ENCODE data around the gene ACP3.
"Not testable (repeated sequence)": the region's sequence is repeated elsewhere in the genome, so short reads cannot be mapped to it uniquely, and the experiment has no call there.

The ACP3 gene

GRCh38 chr3:132382688-132383194 is 65.5 kb downstream of the ACP3 start:
- no peak for TF ChIP-seq JUND (IDR thresholded peaks at IDR 0.05; ENCODE audit: low read depth)

GRCh38 chr3:132386259-132386658 is 69.1 kb downstream of the ACP3 start:
- in situ Hi-C loops (cut with HindIII; ENCODE audit: low pct_unique_long_range_greater_than_20kb, low sequenced_read_pairs) = no loop called here
- no peak for DNase-seq (ENCODE audit: low read depth in 1 of 2, low spot score in 1 of 2)
- no peak for TF ChIP-seq JUND (IDR thresholded peaks at IDR 0.05; ENCODE audit: low read depth)

More at GRCh38 chr3:132382688-132383194, 65.5 kb downstream of the ACP3 start:
- no peak for DNase-seq (ENCODE audit: low read depth in 1 of 2, low spot score in 1 of 2)
- in situ Hi-C loops (cut with HindIII; ENCODE audit: low pct_unique_long_range_greater_than_20kb, low sequenced_read_pairs) = no loop called here

- DNase-seq (ENCODE audit: low read depth in 1 of 2, low spot score in 1 of 2); in situ Hi-C loops (cut with HindIII; ENCODE audit: low pct_unique_long_range_greater_than_20kb, low sequenced_read_pairs): not testable (repeated sequence)
These were observed 75.5 kb downstream of the ACP3 start for GRCh38 chr3:132392675-132393074.

- in situ Hi-C loops (cut with HindIII; ENCODE audit: low pct_unique_long_range_greater_than_20kb, low sequenced_read_pairs) = no loop called here
- no peak for TF ChIP-seq JUND (IDR thresholded peaks at IDR 0.05; ENCODE audit: low read depth)
- no peak for DNase-seq (ENCODE audit: low read depth in 1 of 2, low spot score in 1 of 2)
These were observed 77.1 kb downstream of the ACP3 start for GRCh38 chr3:132394320-132394719.

GRCh38 chr3:132395126-132395525 is 77.9 kb downstream of the ACP3 start:
- in situ Hi-C loops (cut with HindIII; ENCODE audit: low pct_unique_long_range_greater_than_20kb, low sequenced_read_pairs) = no loop called here
- no peak for TF ChIP-seq JUND (IDR thresholded peaks at IDR 0.05; ENCODE audit: low read depth)

GRCh38 chr3:132396255-132396654 is 79.0 kb downstream of the ACP3 start:
- in situ Hi-C loops (cut with HindIII; ENCODE audit: low pct_unique_long_range_greater_than_20kb, low sequenced_read_pairs) = no loop called here
- no peak for TF ChIP-seq JUND (IDR thresholded peaks at IDR 0.05; ENCODE audit: low read depth)
- DNase-seq (ENCODE audit: low read depth in 1 of 2, low spot score in 1 of 2) = no peak

More at GRCh38 chr3:132395126-132395525, 77.9 kb downstream of the ACP3 start:
- peak in 1 of 2 experiments; percentile 0 for DNase-seq (ENCODE audit: low read depth in 1 of 2, low spot score in 1 of 2)

DNA sequence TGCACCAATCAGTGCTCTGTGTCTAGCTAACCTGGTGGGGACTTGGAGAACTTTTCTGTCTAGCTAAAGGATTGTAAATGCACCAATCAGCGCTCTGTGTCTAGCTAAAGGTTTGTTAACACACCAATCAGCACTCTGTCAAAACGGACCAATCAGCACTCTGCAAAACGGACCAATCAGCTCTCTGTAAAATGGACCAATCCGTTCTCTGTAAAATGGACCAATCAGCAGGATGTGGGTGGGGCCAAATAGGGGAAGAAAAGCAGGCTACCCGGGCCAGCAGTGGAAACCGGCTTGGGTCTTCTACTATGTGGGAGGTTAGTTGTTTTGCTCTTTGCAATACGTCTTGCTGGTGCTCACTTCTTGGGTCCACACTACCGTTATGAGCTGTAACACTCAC is 79.6 kb downstream of the ACP3 start:
- DNase-seq (ENCODE audit: low read depth in 1 of 2, low spot score in 1 of 2); in situ Hi-C loops (cut with HindIII; ENCODE audit: low pct_unique_long_range_greater_than_20kb, low sequenced_read_pairs): not testable (repeated sequence)

- in situ Hi-C loops (cut with HindIII; ENCODE audit: low pct_unique_long_range_greater_than_20kb, low sequenced_read_pairs) = no loop called here
- TF ChIP-seq JUND (IDR thresholded peaks at IDR 0.05; ENCODE audit: low read depth) = no peak
- DNase-seq (ENCODE audit: low read depth in 1 of 2, low spot score in 1 of 2) = peak; percentile 72 to 74
These were observed 82.1 kb downstream of the ACP3 start for GRCh38 chr3:132399054-132399929.

GRCh38 chr3:132401255-132401654 is 84.0 kb downstream of the ACP3 start:
- in situ Hi-C loops (cut with HindIII; ENCODE audit: low pct_unique_long_range_greater_than_20kb, low sequenced_read_pairs) = no loop called here
- TF ChIP-seq JUND (IDR thresholded peaks at IDR 0.05; ENCODE audit: low read depth) = no peak
- no peak for DNase-seq (ENCODE audit: low read depth in 1 of 2, low spot score in 1 of 2)

- TF ChIP-seq JUND (IDR thresholded peaks at IDR 0.05; ENCODE audit: low read depth) = no peak
- in situ Hi-C loops (cut with HindIII; ENCODE audit: low pct_unique_long_range_greater_than_20kb, low sequenced_read_pairs) = no loop called here
- no peak for DNase-seq (ENCODE audit: low read depth in 1 of 2, low spot score in 1 of 2)
These were observed 87.1 kb downstream of the ACP3 start for GRCh38 chr3:132404276-132404675.

- in situ Hi-C loops (cut with HindIII; ENCODE audit: low pct_unique_long_range_greater_than_20kb, low sequenced_read_pairs) = no loop called here
- TF ChIP-seq JUND (IDR thresholded peaks at IDR 0.05; ENCODE audit: low read depth) = no peak
These were observed 88.0 kb downstream of the ACP3 start for GRCh38 chr3:132405188-132405587.

DNA sequence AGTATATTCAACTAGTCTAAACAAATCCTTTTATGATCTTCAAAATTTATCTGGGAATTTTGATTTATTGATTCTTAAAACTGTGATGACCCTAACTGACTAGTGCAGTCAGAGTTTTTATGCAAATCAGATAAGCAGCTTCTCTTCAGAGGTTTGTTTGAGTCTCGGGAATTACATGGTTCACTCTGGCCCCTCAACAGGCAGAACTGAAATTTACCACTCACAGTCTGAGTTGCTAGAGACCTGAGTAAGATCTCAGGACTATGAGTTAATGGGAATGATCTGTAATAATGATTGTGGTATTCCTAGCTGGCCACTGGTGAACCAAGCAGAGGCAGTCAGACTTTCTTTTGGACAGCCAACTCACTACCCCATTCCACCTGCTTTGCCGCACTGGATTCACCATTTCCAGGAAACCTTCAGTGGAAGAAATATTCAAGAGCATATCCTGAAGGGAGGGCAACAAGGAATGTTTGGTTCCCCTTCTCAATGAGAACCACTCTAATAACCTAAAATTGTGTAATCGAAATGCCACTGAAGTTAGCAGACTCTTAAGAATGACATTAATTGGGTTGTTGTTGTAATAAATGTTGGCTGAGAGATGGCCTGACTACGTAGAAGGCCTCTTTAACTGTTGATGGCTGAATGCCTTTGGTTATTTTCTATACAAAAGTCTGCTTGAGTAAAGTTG is 88.5 kb downstream of the ACP3 start:
- TF ChIP-seq JUND (IDR thresholded peaks at IDR 0.05; ENCODE audit: low read depth) = no peak
- in situ Hi-C loops (cut with HindIII; ENCODE audit: low pct_unique_long_range_greater_than_20kb, low sequenced_read_pairs) = no loop called here
- no peak for DNase-seq (ENCODE audit: low read depth in 1 of 2, low spot score in 1 of 2)

More at GRCh38 chr3:132405188-132405587, 88.0 kb downstream of the ACP3 start:
- no peak for DNase-seq (ENCODE audit: low read depth in 1 of 2, low spot score in 1 of 2)

DNA sequence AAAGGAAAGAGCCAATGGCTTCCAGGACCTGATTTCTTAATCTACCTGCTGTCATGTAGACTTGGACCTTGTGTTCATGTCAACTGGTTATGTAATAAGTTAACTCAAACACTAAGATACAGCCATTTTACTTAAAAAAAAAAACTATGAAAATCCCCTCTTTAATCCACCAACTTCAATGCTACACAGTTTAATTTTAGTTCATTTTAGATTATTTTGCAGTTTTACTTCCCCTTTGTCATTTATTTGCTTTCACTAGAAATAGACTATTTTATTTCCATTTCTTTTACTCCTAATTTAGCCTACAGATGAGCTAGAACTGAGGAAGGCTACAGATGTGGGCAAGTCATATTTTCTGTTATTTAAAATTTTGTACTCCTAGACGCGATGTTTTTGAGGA is 89.4 kb downstream of the ACP3 start:
- no peak for TF ChIP-seq JUND (IDR thresholded peaks at IDR 0.05; ENCODE audit: low read depth)
- no peak for DNase-seq (ENCODE audit: low read depth in 1 of 2, low spot score in 1 of 2)
- in situ Hi-C loops (cut with HindIII; ENCODE audit: low pct_unique_long_range_greater_than_20kb, low sequenced_read_pairs) = no loop called here

All from T47D (cell line).